Epithelial cell of prostate (primary cell): Measurements from ENCODE around the gene ABCA4.
A peak's percentile ranks its signal among the peaks of the same experiment; 100 is the strongest.

Source experiments
- DNase-seq: peaks from one replicate; pipeline ENCODE4 v3.0.0-alpha.2; 2011; ENCODE audit warnings: low read depth, low spot score
- H3K27ac ChIP-seq: fragments of 450-650 bp; 2 replicates; pipeline ENCODE4 v1.5.1; 2017; ENCODE audit warnings: mild to moderate bottlenecking

Gene ABCA4

GRCh38 chr1:94105957-94106529 lies 14.9 kb downstream of the ABCA4 start:
- no peak for DNase-seq

DNA sequence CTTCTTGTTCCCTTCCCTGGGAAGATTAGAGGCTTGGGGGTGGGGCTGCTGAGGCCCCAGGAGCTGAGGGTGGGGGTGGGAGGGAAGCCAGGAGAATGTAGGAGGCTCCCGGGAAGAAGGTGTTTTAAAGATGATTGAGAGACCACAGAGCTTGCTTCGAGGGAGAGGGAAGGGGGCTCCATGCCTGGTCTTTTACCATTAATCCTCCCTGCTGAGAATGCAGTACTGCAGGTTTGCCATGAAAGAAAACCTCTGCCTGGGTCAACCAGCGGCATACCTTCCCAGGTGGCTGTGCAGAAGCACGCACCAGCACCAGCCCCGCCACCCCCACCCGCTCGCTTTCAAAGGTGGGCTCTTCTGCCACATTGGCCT lies 15.4 kb downstream of the ABCA4 start:
- no peak for DNase-seq
- H3K27ac ChIP-seq, result no peak overlapping the region

More at GRCh38 chr1:94105957-94106529, 14.9 kb downstream of the ABCA4 start:
- no peak overlapping the region for H3K27ac ChIP-seq

- H3K27ac ChIP-seq, result no peak overlapping the region
- DNase-seq, result no peak
Measured at GRCh38 chr1:94104776-94105580, 16.0 kb downstream of the ABCA4 start.

DNA sequence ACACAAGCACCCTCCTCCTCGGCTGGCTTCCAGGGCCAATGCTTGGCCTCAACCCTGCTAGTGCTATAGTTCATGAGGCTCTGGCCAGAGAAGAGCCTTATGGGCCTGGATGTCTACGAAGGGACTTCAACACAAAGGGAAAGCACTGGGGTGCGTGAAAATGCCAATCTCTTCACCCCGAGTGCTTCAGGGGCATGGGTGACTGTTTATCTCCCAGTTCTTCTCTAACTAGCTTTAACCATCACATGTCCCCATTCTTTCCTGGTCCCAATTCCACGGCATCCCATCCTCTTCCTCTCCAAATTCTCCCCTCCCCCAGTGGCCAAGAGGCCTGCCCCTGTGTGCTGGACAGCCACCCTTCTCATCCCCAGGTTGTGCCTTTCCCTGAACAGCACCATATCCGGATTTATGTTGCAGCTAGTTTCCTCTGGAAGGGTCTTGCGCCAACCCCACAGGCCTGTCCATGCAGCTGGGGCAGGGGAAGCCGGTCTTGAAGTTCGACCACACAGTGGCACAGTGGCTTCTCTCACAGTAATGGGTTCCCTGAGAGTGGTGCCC lies 16.7 kb downstream of the ABCA4 start:
- no peak overlapping the region for H3K27ac ChIP-seq
- DNase-seq, result no peak

- no peak overlapping the region for H3K27ac ChIP-seq
- DNase-seq, result peak; percentile 18
Measured at GRCh38 chr1:94103608-94104007, 17.3 kb downstream of the ABCA4 start.

GRCh38 chr1:94101613-94102525 lies 19.1 kb downstream of the ABCA4 start:
- peak; percentile 48 for DNase-seq
- peak overlapping the region; percentile 59 for H3K27ac ChIP-seq

DNA sequence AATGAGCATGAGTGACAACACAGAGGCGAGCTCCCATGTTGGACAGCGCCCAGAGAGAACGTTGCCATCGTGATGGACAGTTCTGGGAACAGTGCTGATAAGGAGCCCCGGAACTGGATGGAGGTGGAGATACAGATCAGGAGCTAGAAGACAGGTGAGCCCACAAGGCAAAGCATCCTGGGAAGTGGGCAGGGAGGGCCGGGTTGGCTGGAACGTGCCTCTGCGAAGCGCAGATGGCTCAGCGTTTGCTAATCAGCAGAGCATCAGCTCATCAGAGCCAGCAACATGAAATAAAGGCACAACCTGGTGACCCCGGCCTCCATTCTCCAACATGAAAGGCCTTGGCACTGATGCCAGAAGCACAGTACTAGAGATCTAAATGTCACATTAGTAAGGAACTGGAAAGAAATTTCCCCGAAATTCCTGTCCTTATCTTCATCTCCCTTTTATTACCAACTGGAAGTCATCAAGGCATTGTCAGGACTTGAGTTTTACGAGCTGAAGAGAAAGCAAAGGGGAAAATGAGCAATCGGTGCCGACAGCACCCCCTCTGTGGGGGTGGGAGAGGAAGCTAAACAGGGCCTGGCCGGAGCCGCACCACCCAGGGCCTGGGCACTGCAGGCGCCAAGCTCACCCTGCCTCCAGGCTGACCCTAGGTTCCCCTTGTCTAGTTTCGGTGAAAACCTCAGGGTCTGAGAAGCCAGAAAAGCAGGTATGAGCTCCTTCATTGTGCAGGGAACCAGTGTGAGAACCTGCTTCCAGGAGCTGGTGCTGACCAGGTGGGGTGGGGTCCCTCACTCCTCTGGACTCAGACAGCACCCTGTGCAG lies 19.9 kb downstream of the ABCA4 start:
- peak; percentile 31 for DNase-seq
- peak overlapping the region; percentile 59 for H3K27ac ChIP-seq

DNA sequence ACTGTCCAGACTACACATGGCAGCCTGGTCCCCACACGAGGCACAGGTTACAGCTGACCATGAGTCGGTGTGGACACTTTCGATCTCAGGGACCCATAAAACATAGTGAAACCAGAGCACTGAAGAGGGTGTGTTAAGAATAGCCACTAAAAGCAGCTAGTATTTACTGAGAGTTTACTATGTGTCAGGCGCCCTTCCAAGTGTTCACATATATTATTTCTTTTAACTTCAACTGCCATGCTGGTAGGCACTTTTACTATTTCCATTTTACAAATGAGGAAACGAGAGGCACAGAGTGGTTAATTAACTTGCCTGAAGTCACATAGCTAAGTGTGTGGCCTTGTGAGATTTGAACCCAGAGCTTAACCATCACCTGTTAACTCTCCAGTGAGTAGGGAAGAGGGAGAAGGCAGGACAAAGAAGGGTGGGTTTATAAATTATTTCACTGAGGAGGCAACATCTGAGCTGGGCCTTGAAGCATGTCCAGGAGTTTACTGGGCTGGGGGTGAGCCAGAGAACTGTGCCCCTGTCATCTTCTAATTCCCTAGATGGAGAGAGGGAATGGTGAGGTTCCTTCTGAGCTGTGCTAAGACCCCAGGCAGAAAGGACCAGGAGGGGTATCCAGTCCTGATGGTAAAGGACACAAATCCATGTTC lies 20.7 kb downstream of the ABCA4 start:
- H3K27ac ChIP-seq, result no peak overlapping the region
- no peak for DNase-seq

DNA sequence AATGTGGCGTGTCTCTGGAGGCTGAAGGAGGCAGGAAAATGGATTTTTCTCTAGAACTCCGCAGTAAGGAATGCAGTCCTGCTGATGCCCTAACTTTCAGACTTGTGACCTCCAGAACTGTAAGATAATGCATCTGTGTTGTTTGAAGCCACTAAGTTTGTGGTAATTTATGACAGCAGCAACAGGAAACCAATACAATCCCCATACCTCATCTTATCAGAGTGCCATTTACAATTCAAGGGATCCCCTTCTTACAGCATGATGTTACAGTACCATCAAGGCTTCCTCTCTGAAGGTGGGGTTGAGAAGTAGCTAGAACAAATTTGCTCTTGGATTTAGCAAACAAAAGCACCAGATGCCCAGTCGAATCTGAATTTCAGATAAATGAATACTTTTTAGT lies 21.6 kb downstream of the ABCA4 start:
- no peak overlapping the region for H3K27ac ChIP-seq
- no peak for DNase-seq

GRCh38 chr1:94098585-94099111 lies 22.3 kb downstream of the ABCA4 start:
- no peak overlapping the region for H3K27ac ChIP-seq
- DNase-seq, result no peak

DNA sequence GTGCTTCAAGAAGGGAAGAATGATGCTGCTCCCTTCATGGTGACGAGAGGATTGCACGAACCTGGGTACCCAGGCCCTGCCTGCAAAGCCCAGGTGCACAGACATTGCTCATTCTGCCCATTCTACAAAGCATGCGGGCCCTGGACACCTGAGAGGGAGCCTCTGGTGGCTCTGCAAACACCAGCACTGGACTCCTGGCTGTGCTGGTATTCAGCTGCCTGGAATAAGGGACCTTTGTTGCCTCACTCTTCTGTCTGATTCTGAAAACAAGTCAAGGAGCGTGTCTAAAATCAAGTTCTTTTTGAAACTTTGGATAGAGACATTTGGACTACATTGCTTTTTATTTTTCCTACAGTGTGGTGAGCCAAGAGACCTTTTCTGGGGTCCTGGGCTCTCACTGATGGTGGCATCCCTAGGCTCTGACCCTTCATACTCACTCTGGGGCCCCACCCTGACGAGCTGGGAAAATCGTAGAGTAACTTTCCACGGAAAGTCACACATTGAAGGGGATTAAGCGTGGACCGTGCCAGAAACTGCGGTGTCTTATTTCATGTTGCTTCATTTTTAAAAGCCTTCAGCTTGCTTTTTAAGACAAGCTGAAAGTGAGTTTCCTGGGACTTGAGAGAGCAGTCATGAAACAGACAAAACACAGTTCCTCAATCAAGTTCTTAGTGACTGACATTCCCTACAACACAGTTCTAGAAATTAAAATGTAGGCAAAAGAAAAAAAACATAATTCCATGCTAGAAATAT lies 24.0 kb downstream of the ABCA4 start:
- DNase-seq, result no peak
- no peak overlapping the region for H3K27ac ChIP-seq

- no peak overlapping the region for H3K27ac ChIP-seq
- DNase-seq, result no peak
Measured at GRCh38 chr1:94095744-94096469, 25.0 kb downstream of the ABCA4 start.

DNA sequence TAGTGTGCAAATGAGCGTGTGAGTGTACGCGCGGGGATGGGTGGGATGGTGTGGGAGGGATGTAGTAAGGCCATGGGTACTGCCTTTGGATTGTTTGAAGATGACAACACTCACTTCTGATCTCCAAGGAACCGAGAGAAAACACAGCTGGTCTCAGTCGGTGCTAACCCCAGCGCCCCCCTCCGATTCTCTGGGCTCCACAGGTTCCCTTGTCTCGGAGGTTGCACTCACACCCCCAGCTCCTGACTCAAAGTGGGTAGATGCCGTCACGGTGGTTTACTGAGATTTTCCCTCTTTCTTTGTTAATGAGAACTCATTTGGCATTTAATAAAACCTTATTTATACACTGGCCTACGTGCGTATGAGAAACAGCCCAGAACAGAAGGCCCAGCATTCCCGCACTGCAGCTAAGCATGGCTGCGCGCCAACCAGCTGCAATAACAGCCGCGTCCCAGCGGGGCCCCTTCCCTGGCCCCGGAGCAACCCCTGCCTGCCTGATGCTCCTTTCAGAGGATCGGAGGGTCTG lies 25.8 kb downstream of the ABCA4 start:
- no peak overlapping the region for H3K27ac ChIP-seq
- no peak for DNase-seq

DNA sequence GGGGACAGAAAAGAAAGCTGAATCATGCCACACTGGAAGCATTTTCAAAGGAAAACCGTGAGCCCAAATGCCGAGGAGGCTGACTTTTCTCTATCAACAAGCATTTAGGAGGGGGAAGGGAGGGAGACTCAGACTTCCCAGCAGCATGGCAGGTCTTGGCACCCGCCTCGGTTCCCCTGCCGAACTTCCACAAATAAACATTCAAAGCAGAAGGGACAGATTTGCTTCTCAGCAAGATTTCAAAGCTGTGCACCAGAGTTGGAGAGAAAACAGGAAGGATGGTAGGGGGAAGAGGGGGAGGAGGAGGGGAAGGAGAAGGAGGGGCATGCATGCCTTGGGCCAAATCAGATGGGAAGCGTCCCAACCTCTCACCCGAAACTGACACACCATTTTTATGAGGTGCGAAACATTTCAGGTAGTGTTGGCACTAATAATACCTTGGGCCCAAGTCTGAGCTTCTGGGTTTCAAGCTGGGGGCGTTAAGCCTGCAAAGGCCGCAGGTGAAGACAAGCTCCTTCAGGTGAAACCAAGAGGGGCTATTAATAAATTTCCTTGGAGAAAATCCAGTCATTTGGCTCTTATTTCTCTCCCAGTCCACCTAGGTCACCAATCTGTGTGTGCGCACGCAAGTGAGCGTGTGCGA lies 26.4 kb downstream of the ABCA4 start:
- no peak overlapping the region for H3K27ac ChIP-seq
- DNase-seq, result no peak

DNA sequence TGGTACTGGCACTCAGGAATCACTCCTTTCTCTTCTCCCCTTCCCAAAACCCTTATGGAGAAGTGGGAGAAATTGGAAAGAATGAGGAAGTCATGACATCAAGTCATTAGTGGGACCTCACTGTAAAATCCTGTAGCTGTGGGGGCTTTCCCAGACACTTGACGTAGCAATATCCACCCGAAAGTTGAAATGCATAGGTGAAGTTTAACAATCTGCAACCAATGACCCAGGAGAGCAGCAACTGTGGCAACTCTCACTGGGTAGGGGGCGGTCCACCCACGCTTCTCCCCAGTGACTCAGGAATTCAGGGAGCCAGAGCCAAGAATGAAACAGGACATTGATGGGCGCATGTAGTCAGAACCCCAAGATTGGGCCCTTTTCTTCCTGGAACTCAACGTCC lies 27.0 kb downstream of the ABCA4 start:
- H3K27ac ChIP-seq, result no peak overlapping the region
- DNase-seq, result no peak

- no peak for DNase-seq
- no peak overlapping the region for H3K27ac ChIP-seq
Measured at GRCh38 chr1:94093396-94093795, 27.6 kb downstream of the ABCA4 start.

DNA sequence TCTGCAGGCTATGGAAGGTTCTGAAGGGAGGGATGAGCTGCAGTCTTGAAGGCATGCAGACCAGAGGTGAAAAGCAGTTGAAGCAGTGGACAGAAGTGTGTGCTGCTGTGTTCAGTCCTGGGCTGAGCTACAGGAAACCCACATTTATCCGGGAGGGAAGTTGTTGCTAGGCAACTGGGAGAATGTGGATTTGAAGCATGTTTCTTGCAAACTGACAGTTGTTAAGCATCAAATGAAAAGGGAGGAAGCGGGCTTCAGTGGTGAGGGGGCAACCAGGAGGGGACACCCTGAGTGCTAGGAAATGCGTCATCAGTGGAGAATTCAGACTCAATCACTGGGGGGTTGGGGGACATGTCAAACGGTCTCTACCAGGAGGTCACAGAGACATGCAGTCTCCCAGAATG lies 28.7 kb downstream of the ABCA4 start:
- DNase-seq, result no peak
- H3K27ac ChIP-seq, result no peak overlapping the region
